ENCODE results near the gene SPDYE4.

Gene SPDYE4

GRCh38 chr17:8711291-8711690 is 47.1 kb downstream of the SPDYE4 start:
- DNase-seq (ENCODE audit: low read depth) = no peak

- no peak for DNase-seq (ENCODE audit: low read depth)
These were observed 47.5 kb downstream of the SPDYE4 start for GRCh38 chr17:8710813-8711212.

GRCh38 chr17:8709006-8709405 is 49.3 kb downstream of the SPDYE4 start:
- DNase-seq (ENCODE audit: low read depth) = no peak

GRCh38 chr17:8708025-8708461 is 50.3 kb downstream of the SPDYE4 start:
- DNase-seq (ENCODE audit: low read depth) = no peak

- DNase-seq (ENCODE audit: low read depth) = no peak
These were observed 50.9 kb downstream of the SPDYE4 start for GRCh38 chr17:8707332-8708024.

- no peak for DNase-seq (ENCODE audit: low read depth)
These were observed 51.9 kb downstream of the SPDYE4 start for GRCh38 chr17:8706431-8706830.

GRCh38 chr17:8705427-8705826 is 52.9 kb downstream of the SPDYE4 start:
- no peak for DNase-seq (ENCODE audit: low read depth)

- DNase-seq (ENCODE audit: low read depth) = no peak
These were observed 55.3 kb downstream of the SPDYE4 start for GRCh38 chr17:8703001-8703400.

GRCh38 chr17:8701754-8702153 is 56.6 kb downstream of the SPDYE4 start:
- DNase-seq (ENCODE audit: low read depth) = no peak

GRCh38 chr17:8701221-8701620 is 57.1 kb downstream of the SPDYE4 start:
- DNase-seq (ENCODE audit: low read depth) = no peak
